ENCODE measurements around the gene PLIN1.

DNA sequence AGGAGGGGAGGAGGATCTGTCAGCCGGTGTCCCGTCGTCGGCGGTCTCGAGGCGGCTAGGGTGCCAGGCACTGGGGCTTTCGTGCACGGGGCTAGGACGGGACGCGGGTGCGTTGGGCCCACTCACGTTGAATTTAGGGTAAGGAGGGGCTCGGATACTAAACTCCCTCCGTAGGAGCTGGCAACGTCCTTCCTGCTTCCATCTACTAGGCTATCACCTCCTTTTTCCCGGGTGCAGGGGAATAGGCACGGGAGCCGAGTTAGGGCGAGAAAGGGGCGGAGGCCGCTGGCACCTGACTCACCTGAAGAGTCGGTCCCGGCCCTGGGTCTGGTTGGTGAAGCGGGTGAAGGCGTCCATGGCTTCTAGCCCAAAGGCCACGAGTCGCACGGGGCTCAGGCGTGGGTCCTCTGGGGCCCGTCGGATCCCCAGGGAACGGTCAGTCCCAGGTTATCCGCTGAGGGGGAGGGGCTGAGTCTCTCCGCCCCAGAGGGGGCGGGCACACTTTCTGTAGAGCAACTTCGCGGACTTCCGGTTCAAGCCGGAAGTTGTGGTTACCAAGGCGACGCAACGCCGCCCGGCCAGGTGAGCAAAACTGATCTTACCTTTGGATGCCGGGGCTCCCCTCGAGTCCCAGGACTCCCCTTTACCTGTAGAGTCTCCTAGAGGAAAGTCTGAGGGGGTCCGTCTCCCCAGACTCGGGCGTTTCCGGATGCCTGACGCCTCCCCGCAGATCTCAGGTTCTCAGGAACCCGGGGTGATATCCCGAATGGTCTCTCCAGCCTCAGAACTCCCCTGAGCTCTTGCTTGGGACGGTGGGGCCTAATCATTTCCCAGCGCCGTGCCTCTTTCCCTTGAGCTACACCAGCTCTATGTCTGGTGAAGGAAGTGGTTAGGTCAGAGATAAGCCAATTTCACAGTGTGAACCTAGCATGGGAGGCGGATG, 11.4 kb upstream of the PLIN1 start, which contains the start of the genes PEX11A and WDR93:
- TF ChIP-seq, protein P1, sequence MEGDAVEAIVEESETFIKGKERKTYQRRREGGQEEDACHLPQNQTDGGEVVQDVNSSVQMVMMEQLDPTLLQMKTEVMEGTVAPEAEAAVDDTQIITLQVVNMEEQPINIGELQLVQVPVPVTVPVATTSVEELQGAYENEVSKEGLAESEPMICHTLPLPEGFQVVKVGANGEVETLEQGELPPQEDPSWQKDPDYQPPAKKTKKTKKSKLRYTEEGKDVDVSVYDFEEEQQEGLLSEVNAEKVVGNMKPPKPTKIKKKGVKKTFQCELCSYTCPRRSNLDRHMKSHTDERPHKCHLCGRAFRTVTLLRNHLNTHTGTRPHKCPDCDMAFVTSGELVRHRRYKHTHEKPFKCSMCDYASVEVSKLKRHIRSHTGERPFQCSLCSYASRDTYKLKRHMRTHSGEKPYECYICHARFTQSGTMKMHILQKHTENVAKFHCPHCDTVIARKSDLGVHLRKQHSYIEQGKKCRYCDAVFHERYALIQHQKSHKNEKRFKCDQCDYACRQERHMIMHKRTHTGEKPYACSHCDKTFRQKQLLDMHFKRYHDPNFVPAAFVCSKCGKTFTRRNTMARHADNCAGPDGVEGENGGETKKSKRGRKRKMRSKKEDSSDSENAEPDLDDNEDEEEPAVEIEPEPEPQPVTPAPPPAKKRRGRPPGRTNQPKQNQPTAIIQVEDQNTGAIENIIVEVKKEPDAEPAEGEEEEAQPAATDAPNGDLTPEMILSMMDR (IDR thresholded peaks at IDR 0.05): no peak
- no peak for TF ChIP-seq POLR2A (IDR thresholded peaks at IDR 0.05)

Data from lower leg skin (tissue), 3 donors.